GM18511 (cell line): Measurements from ENCODE around the gene NME2.
"Not testable (repeated sequence)": the region's sequence is repeated elsewhere in the genome, so short reads cannot be mapped to it uniquely, and the experiment has no call there.

Experiments
- ATAC-seq: cut with Tn5 transposase; IDR thresholded peaks from one replicate; pipeline ENCODE4 v1.9.1; 2021; ENCODE audit warnings: mild to moderate bottlenecking, moderate library complexity; ENCODE audit not compliant: unreplicated experiment

Gene NME2

DNA sequence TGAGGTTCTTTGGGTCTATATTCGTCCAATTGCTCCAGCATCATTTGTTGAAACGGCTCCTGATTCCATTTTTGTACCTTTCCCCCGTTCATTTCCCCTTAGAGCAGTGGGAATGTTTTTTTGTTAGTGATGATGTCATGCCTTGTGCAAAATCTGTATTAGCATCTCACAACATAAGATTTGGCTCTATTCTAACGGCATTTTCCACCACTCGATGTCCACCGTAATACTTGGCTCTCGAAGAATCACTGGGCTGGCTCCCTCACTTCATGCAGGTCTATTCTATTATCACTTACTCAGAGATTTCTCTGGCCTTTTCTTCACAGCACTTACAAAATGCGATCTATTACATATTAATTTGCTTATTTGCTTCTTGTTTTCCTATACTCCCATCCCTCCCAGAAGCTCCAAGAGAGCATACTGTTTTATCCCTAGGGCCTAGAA is 13.4 kb upstream of the NME2 start:
- peak; percentile 1 for ATAC-seq

DNA sequence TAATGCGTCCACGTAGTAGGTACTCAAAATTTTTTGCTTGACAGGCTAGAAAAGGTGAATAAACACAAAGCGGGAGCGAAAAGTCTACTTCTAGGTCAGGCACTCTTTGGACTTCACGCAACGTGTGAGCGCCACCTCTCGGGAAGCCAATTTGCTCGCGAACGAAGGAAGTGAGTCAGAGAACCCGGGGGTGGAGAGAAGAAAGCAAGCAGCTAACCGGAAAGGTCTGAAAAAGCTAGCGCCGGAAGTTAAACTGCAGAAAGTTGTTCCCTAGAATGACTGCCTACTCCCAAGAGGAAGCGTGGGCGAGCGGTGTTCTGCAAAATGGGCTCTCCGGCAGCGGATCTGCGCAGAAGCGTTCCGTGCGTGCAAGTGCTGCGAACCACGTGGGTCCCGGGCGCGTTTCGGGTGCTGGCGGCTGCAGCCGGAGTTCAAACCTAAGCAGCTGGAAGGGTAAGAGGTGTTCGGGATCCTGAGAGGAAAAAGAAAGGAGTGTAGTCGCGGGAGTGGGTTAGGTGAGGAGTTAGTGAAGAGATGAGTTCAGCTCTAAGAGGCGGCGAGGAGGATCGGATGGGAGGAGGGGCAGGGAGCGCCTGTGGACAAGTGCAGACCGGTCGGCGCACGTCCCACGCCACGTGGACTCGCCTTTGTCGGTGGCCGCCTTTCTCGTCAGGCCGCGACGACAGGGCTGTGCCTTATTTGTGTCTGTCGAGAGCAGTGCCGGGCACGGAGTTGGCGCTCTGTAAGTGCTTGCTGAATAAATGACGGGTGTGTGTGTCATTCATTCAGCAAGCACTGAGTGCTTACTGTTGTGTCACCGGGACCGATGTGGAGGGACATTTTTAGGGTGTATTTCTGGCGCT is 12.8 kb upstream of the NME2 start, which contains the start of gene NME1:
Gene NME1 (plus strand): TSS at position 350 of the 863 bp plus-strand sequence. CDS start 2,096 bp downstream, outside the sequence.
- peak; percentile 95 for ATAC-seq

- no peak for ATAC-seq
Observed at GRCh38 chr17:51154176-51154575, 12.0 kb upstream of the NME2 start.

DNA sequence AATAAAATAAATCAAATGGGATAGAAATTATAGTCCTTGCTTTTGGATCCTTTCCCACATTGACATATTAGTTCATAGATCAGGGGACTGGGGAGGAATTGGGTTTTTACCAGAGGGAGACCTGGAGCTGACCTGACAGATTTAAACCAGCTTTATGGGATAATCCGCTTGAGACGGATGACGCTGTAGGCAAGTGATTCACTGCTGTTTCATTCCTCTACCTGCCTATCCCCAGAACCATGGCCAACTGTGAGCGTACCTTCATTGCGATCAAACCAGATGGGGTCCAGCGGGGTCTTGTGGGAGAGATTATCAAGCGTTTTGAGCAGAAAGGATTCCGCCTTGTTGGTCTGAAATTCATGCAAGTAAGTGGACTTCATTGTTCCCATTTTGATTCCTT is 10.8 kb upstream of the NME2 start:
- ATAC-seq = no peak

DNA sequence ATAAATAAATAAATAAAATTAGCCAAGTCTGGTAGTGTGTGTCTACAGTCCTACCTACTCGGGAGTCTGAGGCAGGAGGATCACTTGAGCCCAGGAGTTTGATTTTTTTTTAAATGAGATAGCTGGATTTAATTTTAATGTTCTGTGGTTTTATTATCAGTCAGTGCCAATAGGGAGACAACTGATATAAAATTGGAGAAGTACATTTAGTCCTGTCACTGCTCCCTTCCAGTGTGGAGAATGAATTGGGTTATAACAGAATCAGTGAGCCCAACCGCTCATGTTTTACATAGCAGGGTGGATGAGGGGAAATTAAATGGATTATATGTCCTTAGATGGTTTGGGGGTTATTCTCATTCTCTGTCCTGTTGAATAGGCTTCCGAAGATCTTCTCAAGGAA is 6.6 kb upstream of the NME2 start:
- ATAC-seq = no peak

DNA sequence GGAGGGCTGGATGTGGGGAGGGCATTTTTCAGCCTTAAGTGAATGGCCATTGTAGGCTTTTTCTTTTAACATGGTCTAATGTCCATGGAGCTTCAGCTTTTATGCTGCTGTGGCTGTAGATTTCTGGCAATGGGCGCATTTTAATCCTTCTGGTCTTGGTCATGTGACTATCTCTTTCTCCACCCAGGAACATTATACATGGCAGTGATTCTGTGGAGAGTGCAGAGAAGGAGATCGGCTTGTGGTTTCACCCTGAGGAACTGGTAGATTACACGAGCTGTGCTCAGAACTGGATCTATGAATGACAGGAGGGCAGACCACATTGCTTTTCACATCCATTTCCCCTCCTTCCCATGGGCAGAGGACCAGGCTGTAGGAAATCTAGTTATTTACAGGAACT is 4.7 kb upstream of the NME2 start:
- no peak for ATAC-seq

GRCh38 chr17:51164911-51165679 is 1.1 kb upstream of the NME2 start:
- no peak for ATAC-seq

GRCh38 chr17:51165680-51166197 is 472 bp upstream of the NME2 start:
- ATAC-seq = peak; percentile 36

GRCh38 chr17:51166987-51167931 is 1.0 kb downstream of the NME2 start:
- ATAC-seq = peak; percentile 57

- ATAC-seq = no peak
Observed at GRCh38 chr17:51169340-51169739, 3.1 kb downstream of the NME2 start.

GRCh38 chr17:51170736-51171135 is 4.5 kb downstream of the NME2 start:
- ATAC-seq = no peak

DNA sequence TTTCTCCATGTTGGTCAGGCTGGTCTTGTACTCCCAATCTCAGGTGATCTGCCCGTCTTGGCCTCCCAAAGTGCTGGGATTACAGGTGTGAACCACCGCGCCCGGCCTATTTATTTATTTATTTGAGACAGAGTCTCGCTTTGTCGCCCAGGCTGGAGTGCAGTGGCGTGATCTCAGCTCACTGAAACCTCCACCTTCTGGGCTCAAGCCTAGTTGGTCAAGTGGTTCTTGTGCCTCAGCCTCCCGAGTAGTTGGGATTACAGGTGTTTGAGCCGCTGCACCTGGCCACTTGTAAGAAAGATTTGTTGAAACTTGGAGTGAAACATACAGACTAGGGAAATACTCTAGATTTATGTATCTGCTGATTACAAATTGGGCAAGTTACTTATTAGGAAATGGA is 5.8 kb downstream of the NME2 start:
- ATAC-seq = not testable (repeated sequence)

DNA sequence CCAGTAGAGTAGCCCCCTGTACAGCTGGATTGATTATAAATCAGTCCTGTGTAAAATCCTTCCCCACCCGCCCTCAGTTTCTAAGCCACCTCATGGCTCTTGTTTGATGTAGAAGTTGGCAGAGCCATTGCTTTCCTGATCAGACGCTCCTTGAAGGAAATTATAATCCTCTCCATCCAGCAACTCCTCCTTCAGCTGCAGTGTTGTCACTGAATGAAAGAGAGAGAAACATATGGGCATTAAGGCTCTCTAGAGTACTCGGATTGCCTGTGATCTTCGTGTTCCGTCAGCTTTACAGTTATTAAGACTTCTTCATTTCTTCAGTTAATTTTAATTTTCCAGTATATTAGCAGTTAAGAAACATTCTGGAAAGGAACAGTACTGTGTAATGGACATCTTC is 14.3 kb downstream of the NME2 start:
- no peak for ATAC-seq

DNA sequence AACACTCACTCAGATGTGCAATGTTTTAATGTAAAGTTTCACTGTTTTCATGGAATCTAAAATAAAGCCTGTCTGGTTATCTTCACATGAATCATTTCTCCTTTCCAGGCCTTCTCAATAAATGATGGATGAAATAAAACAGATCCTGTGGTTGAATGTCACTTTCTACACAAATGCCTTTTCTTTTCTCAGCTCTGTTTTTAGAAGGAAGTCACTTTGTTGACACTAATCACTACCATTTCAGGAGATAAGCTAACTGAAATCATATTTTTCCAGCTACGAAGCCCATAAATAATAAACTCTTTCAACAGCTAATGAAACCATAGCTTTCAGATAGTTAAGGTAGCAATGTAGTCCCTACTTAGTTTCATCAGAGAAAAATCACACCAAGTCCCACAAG is 17.9 kb downstream of the NME2 start:
- ATAC-seq = no peak

- no peak for ATAC-seq
Observed at GRCh38 chr17:51185763-51186332, 19.6 kb downstream of the NME2 start.

DNA sequence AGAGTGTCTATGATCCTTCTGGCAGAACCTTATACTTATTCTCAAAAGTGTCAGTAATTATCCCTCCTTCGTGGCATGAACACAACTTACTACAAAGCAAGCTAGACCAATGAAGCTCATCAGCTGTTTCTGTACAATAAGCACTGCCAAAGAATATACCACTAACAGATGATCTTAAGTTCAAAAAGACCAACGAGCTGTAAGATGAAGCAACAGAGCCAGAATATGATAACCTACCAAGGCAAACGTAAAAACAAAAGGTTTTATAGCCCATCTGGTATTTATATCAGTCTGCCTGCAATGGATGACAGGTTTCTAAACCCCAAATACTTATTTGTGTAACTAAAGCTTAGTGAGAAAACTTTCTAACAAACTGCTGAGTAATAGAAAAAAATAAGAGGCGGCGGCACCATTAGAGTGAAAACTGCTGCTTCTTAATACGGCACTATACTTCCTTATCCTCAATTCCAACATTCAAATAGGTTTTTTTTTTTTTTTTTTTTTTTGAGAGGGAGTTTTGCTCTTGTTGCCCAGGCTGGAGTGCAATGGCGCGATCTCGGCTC is 22.1 kb downstream of the NME2 start:
- ATAC-seq = no peak

DNA sequence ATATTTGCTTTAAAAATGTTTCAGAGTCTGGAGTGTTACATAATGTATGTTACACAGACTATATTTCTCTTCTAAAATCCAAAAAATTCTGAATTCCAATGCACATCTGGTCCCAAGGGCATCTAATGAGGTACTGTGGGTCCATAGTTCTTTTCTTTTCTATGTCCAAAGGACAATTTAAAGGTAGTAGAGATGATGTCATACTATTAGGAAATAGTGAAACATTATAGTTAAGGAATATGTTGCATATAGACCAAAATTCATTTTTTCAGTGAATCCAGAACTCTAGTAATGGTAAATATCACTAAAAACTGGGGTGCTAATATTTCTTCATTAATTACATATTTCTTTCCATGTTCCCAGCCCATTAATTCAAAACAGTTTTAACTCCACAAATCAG is 23.0 kb downstream of the NME2 start:
- ATAC-seq = no peak

DNA sequence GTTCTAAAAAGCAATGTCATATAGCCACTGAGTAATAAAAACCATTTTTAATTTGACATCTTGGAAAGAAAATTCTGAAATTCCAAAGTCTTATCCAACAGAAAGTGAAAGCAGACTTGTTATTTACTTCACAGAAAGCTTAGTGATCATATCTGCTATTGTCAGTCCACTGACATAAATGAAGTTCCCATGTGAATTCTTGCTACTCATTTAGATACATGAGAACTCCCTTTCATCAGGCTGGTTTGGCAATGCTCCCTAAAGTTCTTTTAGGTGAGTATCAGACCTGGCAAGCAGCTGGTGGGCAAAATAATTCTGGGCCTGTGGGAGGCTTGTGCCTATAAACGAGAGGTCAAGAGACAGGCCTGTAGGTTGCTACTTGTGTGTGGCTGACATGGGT is 23.4 kb downstream of the NME2 start:
- no peak for ATAC-seq

- no peak for ATAC-seq
Observed at GRCh38 chr17:51191895-51192294, 25.7 kb downstream of the NME2 start.

DNA sequence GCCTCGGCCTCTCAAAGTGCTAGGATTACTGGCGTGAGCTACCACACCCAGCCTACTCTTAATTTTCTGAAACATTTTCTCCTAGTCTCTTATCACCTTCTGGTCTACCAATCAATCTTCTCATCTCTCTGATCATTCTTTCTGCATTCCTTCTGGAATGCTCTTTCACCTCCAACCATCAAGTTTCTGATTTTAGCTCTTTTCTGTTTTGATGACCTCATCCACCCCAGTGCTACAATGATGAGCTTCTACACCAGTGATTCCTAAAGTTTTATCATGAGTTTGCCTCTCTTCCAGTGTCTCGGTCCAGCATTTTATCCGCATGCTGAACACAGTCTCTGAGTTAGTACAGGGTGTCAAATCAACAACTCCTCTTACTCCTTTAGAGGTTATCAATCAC is 31.5 kb downstream of the NME2 start:
- ATAC-seq = no peak
